ENCODE results near the gene WDR27.

The WDR27 gene

DNA sequence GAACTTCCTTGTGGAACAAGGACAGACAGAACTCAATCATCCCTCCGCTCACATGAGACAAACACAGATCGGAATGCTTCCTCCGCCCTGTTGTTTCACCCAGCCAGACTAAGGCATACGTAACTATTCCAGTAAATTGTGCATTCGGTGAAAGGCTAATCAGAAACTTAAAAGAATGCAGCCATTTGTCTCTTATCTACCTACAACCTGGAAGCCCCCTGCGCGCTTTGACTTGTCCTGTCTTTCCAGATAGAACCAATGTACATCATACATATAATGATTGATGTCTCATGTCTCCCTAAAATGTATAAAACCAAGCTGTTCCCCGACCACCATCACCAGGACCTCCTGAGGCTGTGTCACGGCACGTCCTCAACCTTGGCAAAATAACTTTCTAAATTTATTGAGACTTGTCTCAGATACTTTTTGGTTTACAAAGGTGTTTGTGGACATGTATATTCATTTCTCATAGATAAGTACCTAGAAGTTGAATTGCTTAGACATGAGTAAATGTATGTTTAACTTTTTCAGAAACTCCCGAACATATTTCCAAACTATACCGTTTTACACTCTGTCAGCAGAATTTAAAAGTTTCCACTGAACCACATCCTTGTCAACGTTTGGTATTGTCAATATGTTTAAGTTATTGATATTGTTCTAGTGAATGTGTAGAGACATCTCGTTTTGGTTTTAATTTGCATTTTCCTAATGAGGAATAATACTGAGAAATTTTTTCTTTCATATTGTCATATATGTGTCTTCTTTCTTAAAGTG is 250.6 kb downstream of the WDR27 start:
- Histone ChIP-seq H3K36me3 (ENCODE audit: control insufficient read depth, insufficient read depth, low read length) (no peaks in the 10 kb centered on the region), H4K5ac (ENCODE audit: low read length) (no peak overlapping the region), H3K18ac (ENCODE audit: low read length) (no peak overlapping the region), H2BK15ac (replicated peaks; ENCODE audit: low read depth) (no peak overlapping the region), H3K4ac (ENCODE audit: low read depth, low read length) (no peak overlapping the region), H3K4me1 (ENCODE audit: control insufficient read depth, low read depth, low read length) (no peaks in the 10 kb centered on the region), H4K8ac (ENCODE audit: low read depth, low read length) (no peak overlapping the region), H3K56ac (ENCODE audit: low read length) (no peak overlapping the region), H3K9ac (ENCODE audit: low read length) (no peak overlapping the region), H3K23ac (ENCODE audit: low read length) (no peak overlapping the region), H3K27ac (ENCODE audit: low read depth, low read length) (no peak overlapping the region), H3K79me2 (ENCODE audit: control insufficient read depth, insufficient read depth, low read length) (no peaks in the 10 kb centered on the region), H3K27me3 (ENCODE audit: insufficient read depth, low read length, poor library complexity) (no peaks in the 10 kb centered on the region), H2BK5ac (ENCODE audit: low read length) (no peak overlapping the region), H3K4me3 (ENCODE audit: low read length) (no peak overlapping the region), H3K4me2 (ENCODE audit: low read length) (no peak overlapping the region), H2BK120ac (ENCODE audit: low read depth, low read length) (no peak overlapping the region), H3K79me1 (ENCODE audit: low read length) (no peaks in the 10 kb centered on the region), H2AK5ac (ENCODE audit: low read length) (no peak overlapping the region)
- WGBS (ENCODE audit: extremely low coverage, insufficient coverage, low lambda C conversion rate): no CpG with 5 or more reads among the region's 14 CpGs
- DNase-seq: no peak

DNA sequence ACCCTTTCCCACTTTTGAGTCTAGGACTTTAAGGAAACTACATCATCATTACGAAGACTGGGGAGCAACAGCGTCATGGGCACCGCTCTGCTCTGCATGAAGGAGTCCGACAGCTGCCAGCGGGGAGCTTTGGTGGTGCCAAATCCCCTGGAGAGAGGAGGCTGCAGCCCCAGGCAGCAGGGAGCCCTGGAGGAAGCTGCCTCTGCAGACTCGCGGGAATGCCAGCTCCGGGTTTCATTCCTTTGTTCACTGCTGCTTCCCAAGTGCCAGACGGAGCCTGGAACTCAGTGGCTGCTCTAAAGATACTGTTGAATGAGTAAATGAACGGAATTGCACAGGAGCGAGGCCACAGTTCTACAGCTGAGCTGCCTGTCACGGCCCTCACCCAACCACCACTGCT is 251.7 kb downstream of the WDR27 start:
- no peak overlapping the region for H3K18ac ChIP-seq (ENCODE audit: low read length)
- H3K4me1 ChIP-seq (ENCODE audit: control insufficient read depth, low read depth, low read length): no peaks in the 10 kb centered on the region
- H3K9ac ChIP-seq (ENCODE audit: low read length): no peak overlapping the region
- no peak overlapping the region for H3K23ac ChIP-seq (ENCODE audit: low read length)
- no peak overlapping the region for H3K4me3 ChIP-seq (ENCODE audit: low read length)
- no peak overlapping the region for H2BK15ac ChIP-seq (replicated peaks; ENCODE audit: low read depth)
- H2BK120ac ChIP-seq (ENCODE audit: low read depth, low read length): no peak overlapping the region
- no peak overlapping the region for H3K27ac ChIP-seq (ENCODE audit: low read depth, low read length)
- no peak overlapping the region for H2AK5ac ChIP-seq (ENCODE audit: low read length)
- H3K4me2 ChIP-seq (ENCODE audit: low read length): no peak overlapping the region
- no peak overlapping the region for H3K4ac ChIP-seq (ENCODE audit: low read depth, low read length)
- no peaks in the 10 kb centered on the region for H3K36me3 ChIP-seq (ENCODE audit: control insufficient read depth, insufficient read depth, low read length)
- H4K8ac ChIP-seq (ENCODE audit: low read depth, low read length): no peak overlapping the region
- no peak overlapping the region for H2BK5ac ChIP-seq (ENCODE audit: low read length)
- no peaks in the 10 kb centered on the region for H3K79me2 ChIP-seq (ENCODE audit: control insufficient read depth, insufficient read depth, low read length)
- H3K79me1 ChIP-seq (ENCODE audit: low read length): no peaks in the 10 kb centered on the region
- H4K5ac ChIP-seq (ENCODE audit: low read length): no peak overlapping the region
- DNase-seq: peak; percentile 34
- WGBS (ENCODE audit: extremely low coverage, insufficient coverage, low lambda C conversion rate): no CpG with 5 or more reads among the region's 12 CpGs
- H3K27me3 ChIP-seq (ENCODE audit: insufficient read depth, low read length, poor library complexity): no peaks in the 10 kb centered on the region
- H3K56ac ChIP-seq (ENCODE audit: low read length): no peak overlapping the region

DNA sequence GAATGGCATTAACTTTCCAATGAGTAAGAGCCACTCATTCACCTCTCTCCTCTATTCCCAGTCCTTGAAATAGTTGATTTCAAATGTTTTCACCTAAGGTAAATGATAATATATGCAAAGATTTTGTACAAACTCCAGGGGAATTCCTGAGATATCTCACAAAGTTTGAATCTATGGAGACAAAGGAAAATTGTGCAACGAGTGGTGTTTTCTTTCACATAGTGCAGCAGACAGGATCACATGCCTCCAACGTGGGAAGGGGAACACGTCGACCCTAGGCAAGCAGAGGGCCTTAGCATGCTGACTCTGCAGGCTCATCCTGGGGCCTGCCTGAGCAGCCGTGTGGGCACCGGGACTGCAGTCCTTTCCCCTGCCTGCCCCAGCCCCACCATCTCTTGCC is 252.6 kb downstream of the WDR27 start:
- Histone ChIP-seq H3K4me2 (ENCODE audit: low read length) (no peak overlapping the region), H3K23ac (ENCODE audit: low read length) (no peak overlapping the region), H3K27ac (ENCODE audit: low read depth, low read length) (no peak overlapping the region), H3K4me3 (ENCODE audit: low read length) (no peak overlapping the region), H2BK120ac (ENCODE audit: low read depth, low read length) (no peak overlapping the region), H2AK5ac (ENCODE audit: low read length) (no peak overlapping the region), H3K4me1 (ENCODE audit: control insufficient read depth, low read depth, low read length) (no peaks in the 10 kb centered on the region), H3K56ac (ENCODE audit: low read length) (no peak overlapping the region), H2BK15ac (replicated peaks; ENCODE audit: low read depth) (no peak overlapping the region), H3K79me2 (ENCODE audit: control insufficient read depth, insufficient read depth, low read length) (no peaks in the 10 kb centered on the region), H3K79me1 (ENCODE audit: low read length) (no peaks in the 10 kb centered on the region), H3K4ac (ENCODE audit: low read depth, low read length) (no peak overlapping the region), H4K5ac (ENCODE audit: low read length) (no peak overlapping the region), H2BK5ac (ENCODE audit: low read length) (no peak overlapping the region), H3K18ac (ENCODE audit: low read length) (no peak overlapping the region), H3K27me3 (ENCODE audit: insufficient read depth, low read length, poor library complexity) (no peaks in the 10 kb centered on the region), H3K9ac (ENCODE audit: low read length) (no peak overlapping the region), H3K36me3 (ENCODE audit: control insufficient read depth, insufficient read depth, low read length) (no peaks in the 10 kb centered on the region), H4K8ac (ENCODE audit: low read depth, low read length) (no peak overlapping the region)
- no CpG with 5 or more reads among the region's 6 CpGs for WGBS (ENCODE audit: extremely low coverage, insufficient coverage, low lambda C conversion rate)
- no peak for DNase-seq

DNA sequence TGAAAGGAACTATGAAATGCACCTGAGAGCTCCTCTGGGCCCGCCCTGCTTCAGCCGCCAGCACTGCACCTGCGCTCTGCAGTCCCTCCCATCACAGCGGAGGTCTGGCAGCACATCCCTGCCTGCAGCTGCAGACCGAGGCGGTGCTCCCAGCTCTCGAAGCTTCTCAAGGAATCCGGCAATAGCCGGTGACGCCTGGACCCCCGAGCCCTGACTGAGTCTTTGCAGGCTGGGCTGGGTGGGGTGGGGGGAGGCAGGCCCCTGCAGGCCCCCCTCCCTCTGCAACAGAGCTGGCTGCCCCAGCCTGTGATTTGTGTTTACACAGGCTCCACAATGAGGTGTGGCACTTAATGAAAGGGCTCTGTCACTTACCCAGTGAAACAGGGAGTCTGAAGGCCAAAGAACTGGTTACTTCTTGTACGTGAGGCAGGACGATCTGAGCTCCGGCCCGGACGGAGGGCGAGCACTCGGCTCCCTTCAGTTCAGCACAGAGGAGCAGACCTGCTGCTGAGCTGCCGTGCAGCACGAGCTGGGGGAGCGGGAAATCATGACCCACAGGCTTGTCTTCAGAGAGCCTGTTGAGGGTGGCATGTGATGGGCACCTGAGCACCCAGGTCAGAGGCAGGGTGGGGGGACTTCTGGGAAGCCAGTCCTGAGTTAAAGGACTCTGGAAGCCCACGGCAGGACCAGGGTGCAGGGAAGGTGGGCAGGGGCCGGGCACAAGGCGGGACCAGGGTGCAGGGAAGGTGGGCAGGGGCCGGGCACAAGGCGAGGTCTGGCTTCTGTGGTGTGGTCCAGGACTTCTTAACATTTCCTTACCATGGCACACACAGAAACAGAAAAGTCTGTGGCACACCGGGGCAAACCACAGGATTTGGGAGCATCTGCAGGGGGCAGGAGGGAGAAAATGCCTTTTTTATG is 255.9 kb downstream of the WDR27 start:
- no peak overlapping the region for H3K4me3 ChIP-seq (ENCODE audit: low read length)
- no peak overlapping the region for H2BK120ac ChIP-seq (ENCODE audit: low read depth, low read length)
- no peak overlapping the region for H3K27ac ChIP-seq (ENCODE audit: low read depth, low read length)
- no peak overlapping the region for H2BK5ac ChIP-seq (ENCODE audit: low read length)
- H3K36me3 ChIP-seq (ENCODE audit: control insufficient read depth, insufficient read depth, low read length): no peaks in the 10 kb centered on the region
- no peaks in the 10 kb centered on the region for H3K79me1 ChIP-seq (ENCODE audit: low read length)
- no peak overlapping the region for H3K23ac ChIP-seq (ENCODE audit: low read length)
- H3K4ac ChIP-seq (ENCODE audit: low read depth, low read length): no peak overlapping the region
- no peaks in the 10 kb centered on the region for H3K27me3 ChIP-seq (ENCODE audit: insufficient read depth, low read length, poor library complexity)
- no peak overlapping the region for H2BK15ac ChIP-seq (replicated peaks; ENCODE audit: low read depth)
- H4K8ac ChIP-seq (ENCODE audit: low read depth, low read length): no peak overlapping the region
- H3K56ac ChIP-seq (ENCODE audit: low read length): no peak overlapping the region
- H3K4me1 ChIP-seq (ENCODE audit: control insufficient read depth, low read depth, low read length): no peaks in the 10 kb centered on the region
- no peak overlapping the region for H4K5ac ChIP-seq (ENCODE audit: low read length)
- DNase-seq: no peak
- WGBS (ENCODE audit: extremely low coverage, insufficient coverage, low lambda C conversion rate): no CpG with 5 or more reads among the region's 27 CpGs
- no peaks in the 10 kb centered on the region for H3K79me2 ChIP-seq (ENCODE audit: control insufficient read depth, insufficient read depth, low read length)
- no peak overlapping the region for H3K18ac ChIP-seq (ENCODE audit: low read length)
- no peak overlapping the region for H2AK5ac ChIP-seq (ENCODE audit: low read length)
- H3K9ac ChIP-seq (ENCODE audit: low read length): no peak overlapping the region
- no peak overlapping the region for H3K4me2 ChIP-seq (ENCODE audit: low read length)

DNA sequence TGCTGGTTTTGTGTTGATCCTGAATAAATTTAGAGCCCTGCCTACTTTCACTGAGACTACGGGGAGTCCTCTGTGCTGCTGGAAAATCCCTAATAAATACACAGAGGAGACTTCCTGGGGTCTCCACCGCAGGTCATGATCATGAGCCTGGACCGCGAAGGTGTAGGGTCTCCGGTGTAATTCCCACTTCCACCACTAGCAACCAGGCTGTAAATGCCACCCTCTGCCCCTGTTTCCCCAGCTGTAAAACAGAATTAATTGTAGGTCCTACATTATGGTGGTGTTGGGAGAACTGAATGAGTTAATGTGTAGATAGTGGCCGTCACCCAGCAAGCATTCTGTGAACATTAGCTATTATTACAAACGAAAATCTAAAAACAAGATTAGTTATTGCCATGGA is 256.6 kb downstream of the WDR27 start:
- H4K8ac ChIP-seq (ENCODE audit: low read depth, low read length): no peak overlapping the region
- DNase-seq: peak; percentile 8

More for the DNA sequence above, 256.6 kb downstream of the WDR27 start:
- H4K5ac ChIP-seq (ENCODE audit: low read length): no peak overlapping the region
- H3K56ac ChIP-seq (ENCODE audit: low read length): no peak overlapping the region
- no peak overlapping the region for H3K9ac ChIP-seq (ENCODE audit: low read length)
- no peak overlapping the region for H2BK15ac ChIP-seq (replicated peaks; ENCODE audit: low read depth)
- no peak overlapping the region for H3K4me3 ChIP-seq (ENCODE audit: low read length)
- H3K4ac ChIP-seq (ENCODE audit: low read depth, low read length): no peak overlapping the region
- H3K23ac ChIP-seq (ENCODE audit: low read length): no peak overlapping the region
- H2BK5ac ChIP-seq (ENCODE audit: low read length): no peak overlapping the region
- H3K36me3 ChIP-seq (ENCODE audit: control insufficient read depth, insufficient read depth, low read length): no peaks in the 10 kb centered on the region
- H3K4me1 ChIP-seq (ENCODE audit: control insufficient read depth, low read depth, low read length): no peaks in the 10 kb centered on the region
- H2BK120ac ChIP-seq (ENCODE audit: low read depth, low read length): no peak overlapping the region
- no peak overlapping the region for H3K4me2 ChIP-seq (ENCODE audit: low read length)
- H3K79me1 ChIP-seq (ENCODE audit: low read length): no peaks in the 10 kb centered on the region
- no peaks in the 10 kb centered on the region for H3K27me3 ChIP-seq (ENCODE audit: insufficient read depth, low read length, poor library complexity)
- no peak overlapping the region for H3K18ac ChIP-seq (ENCODE audit: low read length)
- H2AK5ac ChIP-seq (ENCODE audit: low read length): no peak overlapping the region
- H3K79me2 ChIP-seq (ENCODE audit: control insufficient read depth, insufficient read depth, low read length): no peaks in the 10 kb centered on the region
- no CpG with 5 or more reads among the region's 7 CpGs for WGBS (ENCODE audit: extremely low coverage, insufficient coverage, low lambda C conversion rate)
- H3K27ac ChIP-seq (ENCODE audit: low read depth, low read length): no peak overlapping the region
